GM23248 (cell line): ENCODE data around the gene ANKRD13D.

Source experiments
- EZH2 ChIP-seq: fragments of 200-600 bp; sonication (generic); IDR thresholded peaks from 2 replicates; pipeline ENCODE4 v1.6.1; 2018; ENCODE audit warnings: antibody characterized with exemption, mild to moderate bottlenecking; ENCODE audit not compliant: insufficient read depth, poor library complexity, severe bottlenecking
- EZH2phosphoT487 ChIP-seq: fragments of 200-600 bp; sonication (generic); IDR thresholded peaks from 2 replicates; pipeline ENCODE4 v1.6.1; 2018; ENCODE audit warnings: antibody characterized with exemption, moderate library complexity, mild to moderate bottlenecking, low read depth; ENCODE audit not compliant: insufficient read depth

GRCh38 chr11:67251841-67252240 is 37.3 kb upstream of the ANKRD13D start:
- no peak for TF ChIP-seq EZH2
- no peak for TF ChIP-seq EZH2phosphoT487
